Hematopoietic multipotent progenitor cell (in vitro differentiated cells): ENCODE measurements around the gene GDAP2. TPM values are rescaled to one million over a fixed set of nuclear protein-coding genes. Genes with fewer than 3 reads are reported as not detected.

Experiments used
- DNase-seq, 3 donors: peaks; one replicate each; pipeline ENCODE4 v3.0.0-alpha.2; 2011 to 2015; ENCODE audit warnings: low read depth in 2 of 3, low spot score in 2 of 3
- total RNA-seq: library from RNA; depleted of rRNA; stranded (reverse); fragments of >200 nt; gene quantifications from one replicate; pipeline ENCODE4 v1.2.3, GENCODE V29; 2012

GDAP2 gene
- total RNA-seq, 1 donor, result 9.2 TPM

- no peak for DNase-seq
Observed at GRCh38 chr1:117814856-117815797, 114.3 kb downstream of the GDAP2 start.

Other genes starting within 250 kb of the GDAP2 start
- 10.5 TPM for gene WDR3, start 118 bp upstream of the GDAP2 start, total RNA-seq